ENCODE measurements around the gene PTPN1. TPM values are rescaled to one million over a fixed set of nuclear protein-coding genes. Genes with fewer than 3 reads are reported as not detected.
A peak's percentile ranks its signal among the peaks of the same experiment; 100 is the strongest.

Gene PTPN1
- total RNA-seq, 4 donors from 2014 or later = 20.5 to 28.8 (median 24.9) TPM

DNA sequence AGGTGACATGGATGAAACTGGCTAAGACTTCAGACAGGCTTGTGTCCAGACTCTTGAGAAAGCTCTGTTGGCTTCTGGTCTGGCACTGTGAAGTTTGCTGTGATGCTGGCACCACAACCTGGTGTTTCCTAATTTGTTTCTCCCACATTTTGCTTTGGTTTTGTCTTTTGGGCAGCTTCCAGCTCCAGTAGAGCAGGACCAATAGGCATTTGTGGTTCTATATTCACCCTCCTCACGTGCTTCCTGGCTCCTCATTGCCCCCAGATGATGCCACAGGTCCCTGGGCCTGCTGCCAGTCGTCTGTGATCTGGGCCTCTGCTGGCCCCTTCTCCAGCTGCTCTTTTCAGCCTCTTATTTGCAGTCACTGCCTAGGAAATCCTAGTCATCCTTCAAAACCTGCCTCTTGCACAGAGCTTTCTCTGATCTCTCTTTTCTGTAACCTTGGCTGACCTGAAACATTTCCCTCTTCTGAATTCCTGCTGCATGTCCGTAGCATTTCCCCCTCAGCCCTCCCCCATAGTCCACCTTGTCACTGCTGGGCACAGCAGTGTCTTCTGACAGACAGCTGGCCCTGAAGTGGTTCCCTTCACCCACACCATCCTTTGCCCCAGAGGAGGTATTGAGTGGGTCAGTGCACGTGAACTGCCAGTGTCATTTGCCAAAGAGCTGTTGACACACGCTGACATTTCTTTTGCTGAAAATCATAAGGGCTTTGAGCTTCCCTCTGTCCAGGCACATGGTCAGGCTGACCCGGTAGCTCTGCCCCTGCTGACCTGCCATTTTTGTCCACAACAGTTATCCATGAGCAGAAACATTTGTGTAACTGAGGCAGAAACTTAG lies 63.0 kb downstream of the PTPN1 start:
- peak; percentile 85 to 88 for DNase-seq
- WGBS, 2 donors = 17 to 23% methylated on average over 6 of the region's 6 CpGs
- peaks cover 28 to 29% of the 10 kb centered on the region in 2 donors for H3K36me3 ChIP-seq
- no peaks in the 10 kb centered on the region for H3K9me3 ChIP-seq
- TF ChIP-seq CTCF (IDR thresholded peaks at IDR 0.05) (no peak), POLR2A (IDR thresholded peaks at IDR 0.05) (no peak)
- no peaks in the 10 kb centered on the region for H3K27me3 ChIP-seq
- intact Hi-C loops (cut with DNase I) = loop anchor here (10.0 kb wide), 1 partner anchor 68 kb away; no protein-coding TSS in a partner anchor
- no peak overlapping the region for H3K4me3 ChIP-seq (replicated peaks in 1 of 3)
- H3K4me1 ChIP-seq = peaks cover 21 to 46% of the 10 kb centered on the region in 2 donors
- H3K27ac ChIP-seq = peak overlapping the region; percentile 43 to 70 (median 69)

DNA sequence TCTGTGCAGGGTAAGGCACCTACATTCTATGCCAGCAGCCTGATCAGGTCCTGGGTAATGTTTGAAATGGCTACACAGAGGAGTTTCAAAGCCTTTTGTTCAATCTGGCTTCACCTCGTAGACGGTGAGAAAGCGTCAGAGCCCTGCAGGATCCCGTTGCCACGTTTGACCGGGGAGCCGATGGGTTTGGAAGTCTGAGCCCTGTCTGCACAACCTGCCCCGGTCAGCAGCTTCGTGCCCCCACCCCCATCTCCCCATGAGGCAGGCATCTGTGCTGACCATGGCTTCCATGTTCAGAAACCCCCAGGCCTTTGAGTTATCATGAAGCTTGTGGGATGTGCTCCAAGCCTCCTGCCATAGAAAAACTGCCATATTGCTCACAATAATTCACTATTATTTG lies 63.9 kb downstream of the PTPN1 start:
- no peak for DNase-seq
- Histone ChIP-seq H3K4me1 (peaks cover 21 to 46% of the 10 kb centered on the region in 2 donors), H3K27me3 (no peaks in the 10 kb centered on the region), H3K27ac (peak overlapping the region; percentile 43 to 70 (median 69)), H3K4me3 (replicated peaks in 1 of 3) (no peak overlapping the region), H3K36me3 (peaks cover 27 to 29% of the 10 kb centered on the region in 2 donors), H3K9me3 (no peaks in the 10 kb centered on the region)
- TF ChIP-seq CTCF (IDR thresholded peaks at IDR 0.05) (no peak), POLR2A (IDR thresholded peaks at IDR 0.05) (no peak)
- intact Hi-C loops (cut with DNase I) = loop anchor here (10.0 kb wide), 1 partner anchor 69 kb away; no protein-coding TSS in a partner anchor
- 83 to 90% methylated on average over 6 to 9 of the region's 9 CpGs for WGBS, 2 donors

DNA sequence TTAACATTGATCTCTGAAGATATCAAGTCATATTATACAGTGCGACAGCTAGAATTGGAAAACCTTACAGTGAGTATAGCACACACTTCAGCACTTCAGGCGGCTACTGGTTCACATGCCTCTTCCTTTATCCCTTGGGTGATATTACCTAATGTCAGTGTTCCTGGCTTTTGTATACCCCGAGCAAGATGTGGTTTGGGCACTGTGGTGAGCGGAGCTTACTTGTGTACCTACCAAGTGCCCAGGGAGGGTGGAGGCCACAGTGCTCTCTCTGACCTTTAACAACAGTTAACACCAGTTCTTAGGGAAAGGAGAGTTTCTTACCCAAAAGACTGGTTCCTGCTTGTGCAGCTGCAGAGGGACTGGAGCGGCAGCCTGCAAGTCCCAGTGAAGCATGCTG lies 64.4 kb downstream of the PTPN1 start:
- no peaks in the 10 kb centered on the region for H3K27me3 ChIP-seq
- H3K9me3 ChIP-seq = no peaks in the 10 kb centered on the region
- TF ChIP-seq POLR2A (IDR thresholded peaks at IDR 0.05) = no peak
- no peak for TF ChIP-seq CTCF (IDR thresholded peaks at IDR 0.05)
- no peak overlapping the region for H3K27ac ChIP-seq
- peaks cover 29 to 34% of the 10 kb centered on the region in 2 donors for H3K36me3 ChIP-seq
- intact Hi-C loops (cut with DNase I) = loop anchor here (10.0 kb wide), 1 partner anchor 70 kb away; no protein-coding TSS in a partner anchor
- peaks cover 21 to 46% of the 10 kb centered on the region in 2 donors for H3K4me1 ChIP-seq
- DNase-seq = no peak
- 97 to 98% methylated on average over 5 of the region's 5 CpGs for WGBS, 2 donors
- no peak overlapping the region for H3K4me3 ChIP-seq (replicated peaks in 1 of 3)

GRCh38 chr20:50575865-50576720 lies 65.9 kb downstream of the PTPN1 start:
- Histone ChIP-seq H3K27me3 (no peaks in the 10 kb centered on the region), H3K27ac (peak overlapping the region in 1 of 3 donors; percentile 34), H3K4me1 (peaks cover 18 to 34% of the 10 kb centered on the region in 2 donors), H3K36me3 (peaks cover 40 to 49% of the 10 kb centered on the region in 2 donors), H3K4me3 (replicated peaks in 1 of 3) (no peak overlapping the region), H3K9me3 (no peaks in the 10 kb centered on the region)
- TF ChIP-seq CTCF (IDR thresholded peaks at IDR 0.05) = peak; percentile 29 to 75 (median 64)
- TF ChIP-seq POLR2A (IDR thresholded peaks at IDR 0.05) = no peak
- WGBS, 2 donors = 63 to 65% methylated on average over 12 of the region's 12 CpGs
- peak; percentile 73 to 75 for DNase-seq
- intact Hi-C loops (cut with DNase I) = loop anchor here (5.0 to 10.0 kb wide), 2 partner anchors 71 to 389 kb away; no protein-coding TSS in a partner anchor

All from thyroid gland (tissue), 4 donors.